Measurements from ENCODE around the gene RPL32. TPM values are rescaled to one million over a fixed set of nuclear protein-coding genes. Genes with fewer than 3 reads are reported as not detected.
"Not testable (repeated sequence)": the region's sequence is repeated elsewhere in the genome, so short reads cannot be mapped to it uniquely, and the experiment has no call there.

RPL32 gene
- total and polyA plus RNA-seq, 2 experiments from 2014 or later = 426 to 947 TPM

GRCh38 chr3:12861611-12862010 is 20.2 kb upstream of the RPL32 start:
- Histone ChIP-seq H3K4me2 (ENCODE audit: unreplicated experiment) (no peak overlapping the region), H4K20me1 (ENCODE audit: insufficient read depth) (no peaks in the 10 kb centered on the region), H3K9me2 (ENCODE audit: insufficient read depth) (no peaks in the 10 kb centered on the region), H3K9me3 (ENCODE audit: low read depth) (no peaks in the 10 kb centered on the region), H3K27me3 (replicated peaks; ENCODE audit: insufficient read depth) (no peaks in the 10 kb centered on the region), H3K4me1 (ENCODE audit: insufficient read depth) (no peaks in the 10 kb centered on the region), H3K79me2 (ENCODE audit: insufficient read depth) (no peaks in the 10 kb centered on the region), H3K27ac (no peak overlapping the region), H3K4me3 (no peak overlapping the region), H2AFZ (no peak overlapping the region), H3K36me3 (ENCODE audit: low read depth) (no peaks in the 10 kb centered on the region), H3K9ac (no peak overlapping the region), H3F3A (ENCODE audit: insufficient read depth) (no peaks in the 10 kb centered on the region)
- 66 to 79% methylated on average over 5 of the region's 5 CpGs for WGBS, 2 experiments (ENCODE audit: low coverage in 1 of 2, low lambda C conversion rate in 2 of 2, missing lambda C conversion rate in 2 of 2)
- no peak for DNase-seq
- in situ Hi-C loops (cut with MboI) = no loop called here
- TF ChIP-seq EZH2phosphoT487 (IDR thresholded peaks at IDR 0.05; ENCODE audit: insufficient read depth, low read depth) (no peak), EZH2 (IDR thresholded peaks at IDR 0.05; ENCODE audit: insufficient read depth, poor library complexity, severe bottlenecking) (no peak)

- no peak overlapping the region for H2AFZ ChIP-seq
- TF ChIP-seq EZH2phosphoT487 (IDR thresholded peaks at IDR 0.05; ENCODE audit: insufficient read depth, low read depth) (no peak), EZH2 (IDR thresholded peaks at IDR 0.05; ENCODE audit: insufficient read depth, poor library complexity, severe bottlenecking) (no peak)
- no peaks in the 10 kb centered on the region for H3K36me3 ChIP-seq (ENCODE audit: low read depth)
- H3K79me2 ChIP-seq (ENCODE audit: insufficient read depth) = no peaks in the 10 kb centered on the region
- H3K9me3 ChIP-seq (ENCODE audit: low read depth) = no peaks in the 10 kb centered on the region
- DNase-seq = no peak
- in situ Hi-C loops (cut with MboI) = no loop called here
- no peaks in the 10 kb centered on the region for H3K4me1 ChIP-seq (ENCODE audit: insufficient read depth)
- H3K9me2 ChIP-seq (ENCODE audit: insufficient read depth) = no peaks in the 10 kb centered on the region
- H3K4me3 ChIP-seq = no peak overlapping the region
- H3K27ac ChIP-seq = no peak overlapping the region
- no peaks in the 10 kb centered on the region for H3K27me3 ChIP-seq (replicated peaks; ENCODE audit: insufficient read depth)
- no peaks in the 10 kb centered on the region for H3F3A ChIP-seq (ENCODE audit: insufficient read depth)
- H4K20me1 ChIP-seq (ENCODE audit: insufficient read depth) = no peaks in the 10 kb centered on the region
- WGBS, 2 experiments (ENCODE audit: low coverage in 1 of 2, low lambda C conversion rate in 2 of 2, missing lambda C conversion rate in 2 of 2) = 71 to 85% methylated on average over 7 of the region's 7 CpGs
- no peak overlapping the region for H3K4me2 ChIP-seq (ENCODE audit: unreplicated experiment)
- no peak overlapping the region for H3K9ac ChIP-seq
These were observed 18.5 kb upstream of the RPL32 start for GRCh38 chr3:12859840-12860239.

GRCh38 chr3:12856626-12857025 is 15.3 kb upstream of the RPL32 start:
- whole genome bisulfite sequencing, 2 experiments (ENCODE audit: low coverage in 1 of 2, low lambda C conversion rate in 2 of 2, missing lambda C conversion rate in 2 of 2) = 51 to 62% methylated on average over 4 to 5 of the region's 5 CpGs
- Histone ChIP-seq H3K4me2 (ENCODE audit: unreplicated experiment) (no peak overlapping the region), H3F3A (ENCODE audit: insufficient read depth) (peaks cover 15% of the 10 kb centered on the region; the same call in 1 of the 2 replicates), H2AFZ (no peak overlapping the region), H3K27ac (no peak overlapping the region), H3K79me2 (ENCODE audit: insufficient read depth) (no peaks in the 10 kb centered on the region), H3K36me3 (ENCODE audit: low read depth) (no peaks in the 10 kb centered on the region), H3K9me2 (ENCODE audit: insufficient read depth) (no peaks in the 10 kb centered on the region), H3K27me3 (replicated peaks; ENCODE audit: insufficient read depth) (no peaks in the 10 kb centered on the region), H3K4me3 (no peak overlapping the region), H3K9me3 (ENCODE audit: low read depth) (no peaks in the 10 kb centered on the region), H3K9ac (no peak overlapping the region), H4K20me1 (ENCODE audit: insufficient read depth) (no peaks in the 10 kb centered on the region), H3K4me1 (ENCODE audit: insufficient read depth) (peaks cover 13% of the 10 kb centered on the region)
- no peak for TF ChIP-seq EZH2phosphoT487 (IDR thresholded peaks at IDR 0.05; ENCODE audit: insufficient read depth, low read depth)
- no peak for TF ChIP-seq EZH2 (IDR thresholded peaks at IDR 0.05; ENCODE audit: insufficient read depth, poor library complexity, severe bottlenecking)
- in situ Hi-C loops (cut with MboI) = no loop called here
- no peak for DNase-seq

- Histone ChIP-seq H3K9ac (no peak overlapping the region), H2AFZ (no peak overlapping the region), H3F3A (ENCODE audit: insufficient read depth) (peaks cover 15% of the 10 kb centered on the region; the same call in 1 of the 2 replicates), H4K20me1 (ENCODE audit: insufficient read depth) (no peaks in the 10 kb centered on the region), H3K4me3 (no peak overlapping the region), H3K27me3 (replicated peaks; ENCODE audit: insufficient read depth) (no peaks in the 10 kb centered on the region), H3K27ac (no peak overlapping the region), H3K4me2 (ENCODE audit: unreplicated experiment) (no peak overlapping the region), H3K9me3 (ENCODE audit: low read depth) (no peaks in the 10 kb centered on the region), H3K4me1 (ENCODE audit: insufficient read depth) (peaks cover 13% of the 10 kb centered on the region), H3K36me3 (ENCODE audit: low read depth) (no peaks in the 10 kb centered on the region), H3K9me2 (ENCODE audit: insufficient read depth) (no peaks in the 10 kb centered on the region), H3K79me2 (ENCODE audit: insufficient read depth) (no peaks in the 10 kb centered on the region)
- DNase-seq = no peak
- WGBS, 2 experiments (ENCODE audit: low coverage in 1 of 2, low lambda C conversion rate in 2 of 2, missing lambda C conversion rate in 2 of 2) = 65% methylated on average over 4 of the region's 4 CpGs
- no peak for TF ChIP-seq EZH2phosphoT487 (IDR thresholded peaks at IDR 0.05; ENCODE audit: insufficient read depth, low read depth)
- no peak for TF ChIP-seq EZH2 (IDR thresholded peaks at IDR 0.05; ENCODE audit: insufficient read depth, poor library complexity, severe bottlenecking)
- in situ Hi-C loops (cut with MboI) = no loop called here
These were observed 13.2 kb upstream of the RPL32 start for GRCh38 chr3:12854565-12854964.

- 74 to 79% methylated on average over 2 of the region's 2 CpGs for WGBS, 2 experiments (ENCODE audit: low coverage in 1 of 2, low lambda C conversion rate in 2 of 2, missing lambda C conversion rate in 2 of 2)
- H3K9ac ChIP-seq = not testable (repeated sequence)
These were observed 12.5 kb upstream of the RPL32 start for GRCh38 chr3:12853847-12854246.

More at GRCh38 chr3:12853847-12854246, 12.5 kb upstream of the RPL32 start:
- H3K4me1 ChIP-seq (ENCODE audit: insufficient read depth) = peaks cover 13% of the 10 kb centered on the region
- in situ Hi-C loops (cut with MboI); DNase-seq; H3K27ac ChIP-seq; H3K27me3 ChIP-seq (replicated peaks; ENCODE audit: insufficient read depth); H3K9me3 ChIP-seq (ENCODE audit: low read depth); H3K9me2 ChIP-seq (ENCODE audit: insufficient read depth); H4K20me1 ChIP-seq (ENCODE audit: insufficient read depth); H2AFZ ChIP-seq; H3K79me2 ChIP-seq (ENCODE audit: insufficient read depth); H3K4me2 ChIP-seq (ENCODE audit: unreplicated experiment); H3K36me3 ChIP-seq (ENCODE audit: low read depth); H3K4me3 ChIP-seq: not testable (repeated sequence)
- peaks cover 15% of the 10 kb centered on the region; the same call in 1 of the 2 replicates for H3F3A ChIP-seq (ENCODE audit: insufficient read depth)
